ENCODE measurements around the gene SNAP47.

The SNAP47 gene

DNA sequence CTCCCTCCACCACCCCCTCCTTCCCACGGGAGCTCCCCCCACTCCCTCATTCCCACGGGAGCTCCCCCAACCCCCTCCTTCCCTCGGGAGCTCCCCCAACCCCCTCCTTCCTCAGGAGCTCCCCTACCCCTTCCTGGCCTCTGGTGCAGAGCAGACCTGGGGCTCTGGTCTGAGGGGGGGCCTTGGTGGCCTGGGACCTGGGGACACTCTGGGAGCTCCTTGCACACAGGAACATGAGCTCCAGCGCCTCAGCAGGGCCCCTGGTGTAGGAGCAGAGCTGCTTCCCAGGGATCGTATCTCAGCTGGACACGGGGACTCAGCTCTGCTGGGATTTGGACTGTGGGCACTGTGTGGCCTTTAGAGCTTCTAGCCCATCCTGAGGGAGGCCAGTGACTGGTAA is 60.5 kb downstream of the SNAP47 start:
- Histone ChIP-seq H3K27me3 (no peaks in the 10 kb centered on the region), H3K9me3 (no peaks in the 10 kb centered on the region), H3K4me1 (no peaks in the 10 kb centered on the region; the same call in 1 of the 2 replicates), H3K4me3 (ENCODE audit: low read depth, low read length) (no peak overlapping the region), H3K36me3 (no peaks in the 10 kb centered on the region; the same call in 1 of the 2 replicates)
- no peak for DNase-seq
- TF ChIP-seq, protein P1, sequence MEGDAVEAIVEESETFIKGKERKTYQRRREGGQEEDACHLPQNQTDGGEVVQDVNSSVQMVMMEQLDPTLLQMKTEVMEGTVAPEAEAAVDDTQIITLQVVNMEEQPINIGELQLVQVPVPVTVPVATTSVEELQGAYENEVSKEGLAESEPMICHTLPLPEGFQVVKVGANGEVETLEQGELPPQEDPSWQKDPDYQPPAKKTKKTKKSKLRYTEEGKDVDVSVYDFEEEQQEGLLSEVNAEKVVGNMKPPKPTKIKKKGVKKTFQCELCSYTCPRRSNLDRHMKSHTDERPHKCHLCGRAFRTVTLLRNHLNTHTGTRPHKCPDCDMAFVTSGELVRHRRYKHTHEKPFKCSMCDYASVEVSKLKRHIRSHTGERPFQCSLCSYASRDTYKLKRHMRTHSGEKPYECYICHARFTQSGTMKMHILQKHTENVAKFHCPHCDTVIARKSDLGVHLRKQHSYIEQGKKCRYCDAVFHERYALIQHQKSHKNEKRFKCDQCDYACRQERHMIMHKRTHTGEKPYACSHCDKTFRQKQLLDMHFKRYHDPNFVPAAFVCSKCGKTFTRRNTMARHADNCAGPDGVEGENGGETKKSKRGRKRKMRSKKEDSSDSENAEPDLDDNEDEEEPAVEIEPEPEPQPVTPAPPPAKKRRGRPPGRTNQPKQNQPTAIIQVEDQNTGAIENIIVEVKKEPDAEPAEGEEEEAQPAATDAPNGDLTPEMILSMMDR (IDR thresholded peaks at IDR 0.05; ENCODE audit: low read depth, low read length) = no peak

DNA sequence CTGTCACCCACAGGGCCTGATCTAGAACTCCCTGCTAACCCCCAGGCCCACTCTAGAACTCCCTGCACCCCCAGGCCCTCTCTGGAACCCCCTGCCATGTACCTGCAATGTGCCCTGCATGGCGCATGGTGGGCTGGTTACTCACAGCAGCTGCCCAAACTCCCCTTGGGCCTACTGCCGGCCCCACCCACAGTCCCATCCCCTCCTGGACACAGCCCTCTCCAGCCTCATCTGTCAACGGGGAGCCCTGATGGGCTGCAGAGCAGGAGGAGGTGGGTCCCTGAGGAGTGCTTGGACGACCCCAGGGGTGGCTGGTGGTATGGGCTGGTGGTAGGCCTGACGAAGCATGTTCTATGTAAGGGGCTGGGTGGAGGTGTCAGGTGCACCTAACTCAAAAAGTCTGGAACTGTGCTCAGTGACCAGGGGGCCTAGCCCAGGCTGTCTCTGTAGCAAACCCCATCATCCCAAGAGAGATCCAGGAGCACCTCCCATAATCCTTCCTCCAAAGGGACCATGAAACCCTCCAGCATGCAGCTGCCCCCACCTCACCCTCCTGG is 61.2 kb downstream of the SNAP47 start:
- Histone ChIP-seq H3K9me3 (no peaks in the 10 kb centered on the region), H3K4me3 (ENCODE audit: low read depth, low read length) (no peak overlapping the region), H3K4me1 (no peaks in the 10 kb centered on the region; the same call in 1 of the 2 replicates), H3K36me3 (no peaks in the 10 kb centered on the region; the same call in 1 of the 2 replicates), H3K27me3 (no peaks in the 10 kb centered on the region)
- DNase-seq = no peak
- TF ChIP-seq, protein P1 (IDR thresholded peaks at IDR 0.05; ENCODE audit: low read depth, low read length) = no peak

DNA sequence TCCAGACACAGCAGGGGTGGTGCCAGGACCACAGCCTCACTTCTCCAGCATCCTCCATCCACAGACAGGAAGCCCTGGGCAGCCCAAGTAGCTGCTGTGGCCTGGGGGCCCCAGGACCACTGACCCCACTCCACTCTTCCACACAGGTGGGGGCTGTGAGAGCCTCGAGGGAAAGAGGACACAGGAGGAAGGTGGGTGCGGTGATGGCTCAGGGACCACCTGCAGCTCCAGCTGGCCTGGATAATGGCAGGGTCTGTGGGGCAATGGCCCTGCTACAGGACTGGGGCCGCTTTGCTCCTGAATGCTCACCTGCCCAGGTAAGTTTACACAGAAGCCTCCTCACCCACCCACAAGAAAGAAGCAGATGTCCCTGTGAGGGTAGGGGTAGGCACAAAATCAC is 61.9 kb downstream of the SNAP47 start:
- TF ChIP-seq, protein P1 (IDR thresholded peaks at IDR 0.05; ENCODE audit: low read depth, low read length) = no peak
- no peak for DNase-seq

DNA sequence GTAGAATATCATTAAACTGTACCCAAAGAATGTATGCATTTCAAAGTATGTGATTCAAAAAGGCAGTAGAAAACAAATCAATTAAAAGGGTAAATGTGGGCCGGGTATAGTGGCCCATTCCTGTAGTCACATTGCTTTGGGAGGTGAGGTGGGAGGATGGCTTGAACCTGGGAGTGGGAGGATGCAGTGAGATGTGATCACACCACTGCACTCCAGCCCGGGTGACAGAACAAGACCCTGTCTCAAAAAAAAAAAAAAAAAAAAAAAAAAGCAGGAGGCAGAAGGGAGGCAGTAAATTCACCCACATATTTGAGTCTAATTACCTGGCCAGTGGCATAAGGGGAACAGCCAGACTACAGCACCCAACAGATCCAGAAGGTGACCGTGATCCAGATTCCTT is 62.4 kb downstream of the SNAP47 start:
- no peak for DNase-seq
- Histone ChIP-seq H3K4me1 (no peaks in the 10 kb centered on the region; the same call in 1 of the 2 replicates), H3K4me3 (ENCODE audit: low read depth, low read length) (no peak overlapping the region), H3K36me3 (no peaks in the 10 kb centered on the region; the same call in 1 of the 2 replicates), H3K9me3 (no peaks in the 10 kb centered on the region), H3K27me3 (no peaks in the 10 kb centered on the region; the same call in 1 of the 2 replicates)
- TF ChIP-seq, protein P1 (IDR thresholded peaks at IDR 0.05; ENCODE audit: low read depth, low read length) = no peak

More for the DNA sequence above, 61.9 kb downstream of the SNAP47 start:
- Histone ChIP-seq H3K4me1 (no peaks in the 10 kb centered on the region; the same call in 1 of the 2 replicates), H3K27me3 (no peaks in the 10 kb centered on the region), H3K4me3 (ENCODE audit: low read depth, low read length) (no peak overlapping the region), H3K9me3 (no peaks in the 10 kb centered on the region), H3K36me3 (no peaks in the 10 kb centered on the region; the same call in 1 of the 2 replicates)

DNA sequence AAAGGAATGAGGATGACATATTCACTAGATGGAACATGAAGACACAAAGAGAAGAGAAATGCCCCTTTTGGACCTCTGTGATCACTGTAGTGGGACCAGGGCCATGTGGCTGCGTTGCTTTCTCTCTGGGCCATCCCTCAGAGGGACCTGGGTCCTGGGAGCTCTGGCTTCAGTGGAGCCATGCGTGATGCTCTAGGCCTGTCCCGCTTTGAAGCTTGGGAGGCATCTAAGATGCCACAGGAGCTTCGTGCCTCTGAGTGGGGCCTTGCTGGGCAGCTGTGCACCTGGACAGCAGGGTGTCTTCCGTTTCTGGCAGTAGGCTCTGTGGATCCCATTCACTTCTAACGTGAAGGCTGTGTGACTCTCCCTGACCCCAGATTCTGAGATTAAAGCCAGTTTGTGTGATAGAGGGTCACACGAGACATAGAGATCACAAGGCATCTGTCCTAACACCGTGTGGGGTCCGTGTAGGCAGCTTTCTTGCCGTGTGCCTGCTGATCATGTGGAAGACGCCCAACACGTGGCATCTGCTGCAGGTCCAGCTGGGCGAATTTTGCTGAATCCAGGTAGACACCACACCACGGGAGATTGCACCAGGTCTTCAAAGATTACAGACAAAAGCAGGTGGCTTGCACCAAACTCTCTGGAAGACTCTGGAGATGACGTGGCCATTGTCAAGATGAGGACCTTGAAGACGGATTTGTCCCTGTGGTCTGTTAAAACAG is 63.0 kb downstream of the SNAP47 start:
- H3K9me3 ChIP-seq = no peaks in the 10 kb centered on the region
- DNase-seq = no peak
- no peak overlapping the region for H3K4me3 ChIP-seq (ENCODE audit: low read depth, low read length)
- TF ChIP-seq, protein P1 (IDR thresholded peaks at IDR 0.05; ENCODE audit: low read depth, low read length) = no peak
- H3K27me3 ChIP-seq = no peaks in the 10 kb centered on the region; the same call in 1 of the 2 replicates
- no peaks in the 10 kb centered on the region; the same call in 1 of the 2 replicates for H3K4me1 ChIP-seq
- H3K36me3 ChIP-seq = no peaks in the 10 kb centered on the region; the same call in 1 of the 2 replicates

DNA sequence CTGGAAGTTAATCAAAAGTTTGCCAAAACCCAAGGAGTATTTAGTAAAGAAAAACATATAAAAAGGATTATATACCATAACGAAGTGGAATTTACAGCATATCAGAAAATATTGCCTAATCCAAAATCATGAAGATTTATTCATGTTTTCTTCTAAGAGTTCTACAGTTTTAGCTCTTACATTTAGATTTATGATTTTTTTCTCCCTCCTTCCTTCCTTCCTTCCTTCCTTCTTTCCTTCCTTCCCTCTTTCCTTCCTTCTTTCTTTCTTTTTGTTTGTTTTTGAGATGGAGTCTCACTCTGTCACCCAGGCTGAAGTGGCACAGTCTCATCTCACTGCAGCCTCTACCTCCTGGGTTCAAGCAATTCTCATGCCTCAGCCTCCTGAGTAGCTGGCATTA is 64.5 kb downstream of the SNAP47 start:
- H3K4me3 ChIP-seq (ENCODE audit: low read depth, low read length) = no peak overlapping the region
- no peaks in the 10 kb centered on the region; the same call in 1 of the 2 replicates for H3K36me3 ChIP-seq
- DNase-seq = no peak

More for the DNA sequence above, 64.5 kb downstream of the SNAP47 start:
- Histone ChIP-seq H3K9me3 (no peaks in the 10 kb centered on the region), H3K27me3 (no peaks in the 10 kb centered on the region; the same call in 1 of the 2 replicates), H3K4me1 (no peaks in the 10 kb centered on the region)
- TF ChIP-seq, protein P1 (IDR thresholded peaks at IDR 0.05; ENCODE audit: low read depth, low read length) = no peak
